Measurements from ENCODE around the gene GPC3.

The GPC3 gene

GRCh38 chrX:133969191-133969590 lies 16.2 kb downstream of the GPC3 start:
- DNase-seq (ENCODE audit: extremely low spot score): no peak
- ChIA-PET POLR2A (interaction anchor here (1.0 kb wide), 1 partner anchor 24 kb away, joined by 4 read pairs; no protein-coding TSS in a partner anchor), CTCF (no interaction called here)
- no peak for TF ChIP-seq NFRKB (IDR thresholded peaks at IDR 0.05)
- TF ChIP-seq SP1 (IDR thresholded peaks at IDR 0.05): no peak
- no peak for TF ChIP-seq SUZ12 (IDR thresholded peaks at IDR 0.05)
- no peak for TF ChIP-seq FOXK2 (IDR thresholded peaks at IDR 0.05)
- TF ChIP-seq L3MBTL2 (conservative IDR thresholded peaks at IDR 0.05): no peak
- no peak for TF ChIP-seq TARDBP (IDR thresholded peaks at IDR 0.05)
- TF ChIP-seq CTBP1 (IDR thresholded peaks at IDR 0.05; ENCODE audit: borderline replicate concordance): no peak
- no peak for TF ChIP-seq ARNT (IDR thresholded peaks at IDR 0.05)
- no peak for TF ChIP-seq HDGF (IDR thresholded peaks at IDR 0.05; ENCODE audit: borderline replicate concordance)
- no peak for TF ChIP-seq ELF4 (IDR thresholded peaks at IDR 0.05)
- no peak for TF ChIP-seq FOXA1 (IDR thresholded peaks at IDR 0.05)
- no peak for TF ChIP-seq FOXM1 (IDR thresholded peaks at IDR 0.05; ENCODE audit: borderline replicate concordance)
- TF ChIP-seq PKNOX1 (IDR thresholded peaks at IDR 0.05): no peak
- TF ChIP-seq LEF1 (IDR thresholded peaks at IDR 0.05; ENCODE audit: borderline replicate concordance): no peak

- ChIA-PET POLR2A (no interaction called here), CTCF (interaction anchor here (0.6 to 0.8 kb wide), 2 partner anchors 53 to 794 kb away, joined by 3 read pairs; no protein-coding TSS in a partner anchor)
- TF ChIP-seq CTBP1 (IDR thresholded peaks at IDR 0.05; ENCODE audit: borderline replicate concordance) (no peak), SP1 (IDR thresholded peaks at IDR 0.05) (no peak), SUZ12 (IDR thresholded peaks at IDR 0.05) (no peak), ELF4 (IDR thresholded peaks at IDR 0.05) (no peak), NFRKB (IDR thresholded peaks at IDR 0.05) (no peak), L3MBTL2 (conservative IDR thresholded peaks at IDR 0.05) (no peak), FOXA1 (IDR thresholded peaks at IDR 0.05) (no peak), BHLHE40 (IDR thresholded peaks at IDR 0.05; ENCODE audit: borderline replicate concordance) (no peak)
- DNase-seq (ENCODE audit: extremely low spot score): no peak
Measured at GRCh38 chrX:133968109-133968508, 17.3 kb downstream of the GPC3 start.

- ChIA-PET POLR2A (no interaction called here), CTCF (interaction anchor here (0.6 to 0.7 kb wide), 2 partner anchors 56 to 92 kb away, joined by 3 read pairs; no protein-coding TSS in a partner anchor)
- DNase-seq (ENCODE audit: extremely low spot score): no peak
- TF ChIP-seq SUZ12 (IDR thresholded peaks at IDR 0.05) (no peak), LEF1 (IDR thresholded peaks at IDR 0.05; ENCODE audit: borderline replicate concordance) (no peak)
Measured at GRCh38 chrX:133966199-133966598, 19.2 kb downstream of the GPC3 start.

- POLR2A ChIA-PET: no interaction called here
- TF ChIP-seq PKNOX1 (IDR thresholded peaks at IDR 0.05) (no peak), FOXK2 (IDR thresholded peaks at IDR 0.05) (no peak), ELF4 (IDR thresholded peaks at IDR 0.05) (no peak), ZNF384 (IDR thresholded peaks at IDR 0.05) (no peak), CTBP1 (IDR thresholded peaks at IDR 0.05; ENCODE audit: borderline replicate concordance) (no peak), SUZ12 (IDR thresholded peaks at IDR 0.05) (no peak), LEF1 (IDR thresholded peaks at IDR 0.05; ENCODE audit: borderline replicate concordance) (no peak), BHLHE40 (IDR thresholded peaks at IDR 0.05; ENCODE audit: borderline replicate concordance) (no peak), SP1 (IDR thresholded peaks at IDR 0.05) (no peak), L3MBTL2 (conservative IDR thresholded peaks at IDR 0.05) (no peak), TARDBP (IDR thresholded peaks at IDR 0.05) (no peak), NFRKB (IDR thresholded peaks at IDR 0.05) (no peak), FOXM1 (IDR thresholded peaks at IDR 0.05; ENCODE audit: borderline replicate concordance) (no peak), FOXA1 (IDR thresholded peaks at IDR 0.05) (no peak), ARNT (IDR thresholded peaks at IDR 0.05) (no peak), HDGF (IDR thresholded peaks at IDR 0.05; ENCODE audit: borderline replicate concordance) (no peak)
- no peak for DNase-seq (ENCODE audit: extremely low spot score)
- CTCF ChIA-PET: no interaction called here
Measured at GRCh38 chrX:133965321-133965720, 20.1 kb downstream of the GPC3 start.

GRCh38 chrX:133961046-133961445 lies 24.3 kb downstream of the GPC3 start:
- TF ChIP-seq ARNT (IDR thresholded peaks at IDR 0.05) (no peak), TARDBP (IDR thresholded peaks at IDR 0.05) (no peak), PKNOX1 (IDR thresholded peaks at IDR 0.05) (no peak), L3MBTL2 (conservative IDR thresholded peaks at IDR 0.05) (no peak), SUZ12 (IDR thresholded peaks at IDR 0.05) (no peak), CTBP1 (IDR thresholded peaks at IDR 0.05; ENCODE audit: borderline replicate concordance) (no peak)
- no peak for DNase-seq (ENCODE audit: extremely low spot score)
- CTCF ChIA-PET: no interaction called here
- POLR2A ChIA-PET: interaction anchor here (0.6 kb wide), 1 partner anchor 303 kb away, joined by 3 read pairs; no protein-coding TSS in a partner anchor

GRCh38 chrX:133959972-133960371 lies 25.4 kb downstream of the GPC3 start:
- TF ChIP-seq FOXM1 (IDR thresholded peaks at IDR 0.05; ENCODE audit: borderline replicate concordance): no peak
- TF ChIP-seq ELF4 (IDR thresholded peaks at IDR 0.05): no peak
- TF ChIP-seq NFRKB (IDR thresholded peaks at IDR 0.05): no peak
- TF ChIP-seq SP1 (IDR thresholded peaks at IDR 0.05): no peak
- TF ChIP-seq HDGF (IDR thresholded peaks at IDR 0.05; ENCODE audit: borderline replicate concordance): no peak
- TF ChIP-seq FOXK2 (IDR thresholded peaks at IDR 0.05): no peak
- no peak for TF ChIP-seq LEF1 (IDR thresholded peaks at IDR 0.05; ENCODE audit: borderline replicate concordance)
- no peak for TF ChIP-seq ZNF384 (IDR thresholded peaks at IDR 0.05)
- TF ChIP-seq BHLHE40 (IDR thresholded peaks at IDR 0.05; ENCODE audit: borderline replicate concordance): no peak
- TF ChIP-seq ARNT (IDR thresholded peaks at IDR 0.05): no peak
- no peak for TF ChIP-seq FOXA1 (IDR thresholded peaks at IDR 0.05)
- TF ChIP-seq CTBP1 (IDR thresholded peaks at IDR 0.05; ENCODE audit: borderline replicate concordance): no peak
- TF ChIP-seq L3MBTL2 (conservative IDR thresholded peaks at IDR 0.05): no peak
- no peak for DNase-seq (ENCODE audit: extremely low spot score)
- ChIA-PET POLR2A (interaction anchor here (1.6 kb wide), 2 partner anchors 30 to 41 kb away, joined by 3 read pairs; no protein-coding TSS in a partner anchor), CTCF (interaction anchor here (0.7 kb wide), 1 partner anchor 26 kb away, joined by 3 read pairs; no protein-coding TSS in a partner anchor)

All from HEK293T (cell line).